HS-27A (cell line): Measurements from ENCODE around the gene ZC3H8.
A peak's percentile ranks its signal among the peaks of the same experiment; 100 is the strongest.
"Not testable (repeated sequence)": the region's sequence is repeated elsewhere in the genome, so short reads cannot be mapped to it uniquely, and the experiment has no call there.

ENCODE experiments used
- DNase-seq: peaks from one replicate; pipeline ENCODE4 v3.0.0-alpha.2; 2012; ENCODE audit warnings: low read depth, missing footprints

Gene ZC3H8

GRCh38 chr2:112254466-112255240 lies at the start of gene ZC3H8:
TSS of gene ZC3H8 (minus strand) at chr2:112255042. CDS start at chr2:112254981, 61 bp downstream.
- DNase-seq = peak; percentile 91

GRCh38 chr2:112304298-112304941 lies 49.6 kb upstream of the ZC3H8 start:
- no peak for DNase-seq

- DNase-seq = no peak
These were observed 47.1 kb upstream of the ZC3H8 start for GRCh38 chr2:112301973-112302372.

- DNase-seq = peak; percentile 99
These were observed 46.3 kb upstream of the ZC3H8 start for GRCh38 chr2:112301171-112301584.

GRCh38 chr2:112296407-112296806 lies 41.6 kb upstream of the ZC3H8 start:
- DNase-seq = no peak

- DNase-seq = no peak
These were observed 40.7 kb upstream of the ZC3H8 start for GRCh38 chr2:112295407-112296078.

- no peak for DNase-seq
These were observed 39.0 kb upstream of the ZC3H8 start for GRCh38 chr2:112293636-112294401.

GRCh38 chr2:112290648-112291047 lies 35.8 kb upstream of the ZC3H8 start:
- DNase-seq = no peak

GRCh38 chr2:112290088-112290487 lies 35.2 kb upstream of the ZC3H8 start:
- no peak for DNase-seq

GRCh38 chr2:112283535-112283934 lies 28.7 kb upstream of the ZC3H8 start:
- DNase-seq = not testable (repeated sequence)

- DNase-seq = not testable (repeated sequence)
These were observed 27.2 kb upstream of the ZC3H8 start for GRCh38 chr2:112282066-112282465.

GRCh38 chr2:112277596-112278220 lies 22.9 kb upstream of the ZC3H8 start:
- DNase-seq = no peak

GRCh38 chr2:112276954-112277353 lies 22.1 kb upstream of the ZC3H8 start:
- no peak for DNase-seq

GRCh38 chr2:112275887-112276773 lies 21.3 kb upstream of the ZC3H8 start:
- peak; percentile 85 for DNase-seq

- DNase-seq = peak; percentile 99
These were observed 20.6 kb upstream of the ZC3H8 start, which contains the start of gene ZC3H6 for GRCh38 chr2:112275311-112275886. TSS of gene ZC3H6 (plus strand) at chr2:112275597. CDS start at chr2:112275995, 398 bp downstream.

GRCh38 chr2:112273349-112273748 lies 18.5 kb upstream of the ZC3H8 start:
- DNase-seq = no peak

GRCh38 chr2:112272669-112273068 lies 17.8 kb upstream of the ZC3H8 start:
- no peak for DNase-seq

- no peak for DNase-seq
These were observed 13.7 kb upstream of the ZC3H8 start for GRCh38 chr2:112268547-112268946.

- DNase-seq = no peak
These were observed 8.0 kb upstream of the ZC3H8 start for GRCh38 chr2:112262876-112263275.

GRCh38 chr2:112260295-112260625 lies 5.4 kb upstream of the ZC3H8 start:
- no peak for DNase-seq
